GM18519 (cell line): ENCODE measurements around the gene LINGO4.

ENCODE experiments used
- ATAC-seq: cut with Tn5 transposase; IDR thresholded peaks from one replicate; pipeline ENCODE4 v1.9.1; 2021; ENCODE audit warnings: mild to moderate bottlenecking, moderate library complexity; ENCODE audit not compliant: unreplicated experiment, low FRiP score

Gene LINGO4

DNA sequence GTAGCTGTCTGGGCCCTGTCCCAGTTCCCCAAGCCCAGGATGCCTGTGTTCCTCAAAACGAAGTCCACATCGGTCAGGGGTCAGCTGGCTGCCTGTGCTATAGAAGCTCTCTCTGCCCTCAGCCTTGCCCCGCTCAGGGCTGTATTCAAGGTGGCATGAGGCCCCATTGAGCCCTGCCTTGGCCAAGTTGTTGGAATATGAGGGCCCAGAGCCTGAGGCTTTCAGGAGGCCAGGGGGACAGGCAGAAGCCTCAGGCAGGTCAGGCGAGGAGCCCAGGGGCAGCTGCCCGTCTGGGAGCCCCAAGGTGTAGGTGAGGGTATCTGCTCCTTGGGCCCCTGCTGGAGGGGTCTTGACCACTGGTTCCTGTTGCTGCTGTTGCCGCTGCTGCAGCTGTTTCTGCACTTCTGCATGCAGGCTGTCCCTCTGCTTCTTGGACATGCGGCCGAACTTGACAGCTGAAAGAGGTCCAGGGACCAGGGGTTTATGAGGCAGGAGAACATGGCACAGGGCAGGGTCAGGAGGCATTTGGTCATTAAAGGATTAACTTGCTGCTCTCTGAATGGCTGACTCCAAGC is 9.8 kb upstream of the LINGO4 start:
- no peak for ATAC-seq

DNA sequence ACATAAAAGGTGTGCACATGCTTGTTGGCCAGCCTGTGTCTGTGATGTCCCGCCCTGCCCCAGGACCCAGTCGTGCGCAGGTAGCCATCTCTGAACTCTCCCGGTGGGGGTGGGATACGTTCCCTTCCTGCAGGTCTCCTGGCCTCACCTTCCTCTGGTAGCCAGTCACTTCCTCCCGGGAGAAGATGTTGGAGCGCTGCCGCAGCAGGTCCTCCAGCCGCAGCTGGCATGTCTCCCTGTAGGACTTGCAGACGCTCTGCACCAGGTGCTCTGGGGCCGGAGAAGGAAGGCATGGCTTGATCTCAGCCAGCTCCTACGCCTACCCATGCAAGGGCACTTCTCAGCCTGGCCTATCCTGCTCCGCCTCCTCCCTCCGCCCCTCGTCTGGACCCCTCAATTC is 9.2 kb upstream of the LINGO4 start:
- no peak for ATAC-seq

- ATAC-seq, result no peak
Measured at GRCh38 chr1:151813271-151813977, 8.2 kb upstream of the LINGO4 start.

DNA sequence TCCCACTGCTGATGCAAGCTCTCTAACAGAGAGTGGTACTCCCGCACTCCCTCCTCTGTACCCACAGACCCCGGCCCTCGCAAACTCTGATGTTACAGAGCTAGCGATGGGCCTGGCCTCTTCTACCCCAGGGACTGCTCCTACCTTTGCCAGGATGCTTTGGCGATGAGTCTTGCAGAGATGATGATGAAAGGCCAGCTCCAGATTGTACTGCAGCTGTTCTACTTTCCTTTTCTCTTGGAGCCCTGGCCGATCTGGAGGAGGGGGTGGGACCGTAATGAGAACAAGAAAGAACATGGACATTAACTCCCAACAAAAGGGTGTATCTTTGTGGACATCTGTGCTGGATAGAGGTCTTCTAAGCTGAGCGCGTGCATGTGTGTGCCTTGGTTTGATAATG is 6.0 kb upstream of the LINGO4 start:
- no peak for ATAC-seq

DNA sequence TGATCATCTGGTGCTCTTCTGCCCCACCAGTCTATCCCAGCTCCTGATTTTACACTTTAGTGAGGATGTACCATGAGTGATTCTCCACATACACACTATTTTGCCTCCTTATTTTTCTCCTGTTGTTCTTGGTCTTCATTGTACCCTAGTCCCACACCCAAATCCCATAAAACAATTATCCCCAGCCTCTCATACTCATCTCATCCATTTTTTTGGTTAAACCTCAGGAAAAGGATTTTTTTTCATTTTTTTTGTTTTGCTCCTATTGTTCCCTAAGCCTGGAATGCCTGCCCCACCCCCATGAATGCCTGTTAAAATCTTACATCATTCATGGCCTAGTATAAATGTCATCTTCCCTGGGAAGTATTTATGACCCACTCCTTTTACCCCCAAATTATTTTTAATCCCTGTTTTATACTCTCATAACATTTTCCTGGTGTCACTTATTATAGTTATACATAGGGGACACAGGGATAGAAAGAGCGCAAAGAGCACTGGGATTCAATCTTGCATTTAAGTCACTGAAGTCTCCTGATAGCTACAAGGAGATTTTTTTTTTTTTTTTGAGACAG is 4.9 kb upstream of the LINGO4 start:
- no peak for ATAC-seq

DNA sequence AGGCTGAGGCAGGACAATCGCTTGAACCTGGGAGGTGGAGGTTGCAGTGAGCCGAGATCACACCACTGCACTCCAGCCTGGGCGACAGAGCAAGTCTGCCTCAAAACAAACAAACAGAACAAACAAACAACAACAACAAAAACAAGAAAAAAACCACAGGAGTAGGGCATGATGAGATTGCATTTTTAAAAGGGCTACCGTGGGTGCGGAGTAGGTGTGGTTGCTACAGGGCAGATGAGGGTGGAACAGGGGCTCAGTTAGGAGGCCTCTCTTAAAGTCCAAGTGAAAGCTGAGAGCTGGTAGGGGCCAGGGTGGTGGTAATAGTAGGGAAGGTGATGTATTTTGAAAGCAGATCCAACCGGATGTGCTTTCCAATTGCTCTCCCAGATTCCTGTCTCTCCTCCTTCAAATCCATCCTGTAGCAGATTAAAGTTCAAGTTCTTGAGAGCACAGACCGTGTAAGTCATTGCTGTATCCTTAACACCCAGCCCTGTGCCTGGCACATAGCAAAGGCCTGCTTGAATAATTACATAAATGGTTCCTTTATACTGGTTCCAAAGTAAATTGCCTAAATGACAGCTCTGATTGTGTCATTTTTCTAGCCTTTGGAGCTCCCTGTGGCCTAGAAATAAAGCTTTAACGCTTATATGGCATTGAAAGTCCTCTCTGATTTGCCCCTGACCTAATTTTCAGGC is 4.2 kb upstream of the LINGO4 start:
- ATAC-seq, result no peak

GRCh38 chr1:151807766-151808165 is 2.5 kb upstream of the LINGO4 start:
- ATAC-seq, result no peak

DNA sequence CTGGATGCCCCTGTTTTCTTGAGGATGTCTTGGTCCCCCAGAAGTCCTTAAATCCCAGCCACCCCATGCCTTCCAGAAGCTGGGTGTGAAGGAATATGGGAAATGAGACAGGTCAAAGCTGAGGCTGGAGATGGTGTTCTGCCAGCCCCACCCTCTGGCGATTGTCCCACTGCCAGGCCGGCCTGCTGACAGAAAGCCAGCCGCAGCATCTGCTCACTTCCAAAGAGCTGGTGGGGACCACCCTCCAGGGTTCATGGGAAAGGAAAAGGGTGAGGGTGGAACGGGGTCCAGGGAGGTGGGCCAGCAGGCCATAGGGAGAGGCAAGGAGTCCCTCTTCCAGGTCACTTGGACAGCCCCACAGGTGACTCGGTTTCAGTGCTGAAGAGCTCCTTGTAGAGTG is 1.9 kb upstream of the LINGO4 start:
- ATAC-seq, result no peak

GRCh38 chr1:151806170-151806569 is 951 bp upstream of the LINGO4 start:
- ATAC-seq, result no peak

DNA sequence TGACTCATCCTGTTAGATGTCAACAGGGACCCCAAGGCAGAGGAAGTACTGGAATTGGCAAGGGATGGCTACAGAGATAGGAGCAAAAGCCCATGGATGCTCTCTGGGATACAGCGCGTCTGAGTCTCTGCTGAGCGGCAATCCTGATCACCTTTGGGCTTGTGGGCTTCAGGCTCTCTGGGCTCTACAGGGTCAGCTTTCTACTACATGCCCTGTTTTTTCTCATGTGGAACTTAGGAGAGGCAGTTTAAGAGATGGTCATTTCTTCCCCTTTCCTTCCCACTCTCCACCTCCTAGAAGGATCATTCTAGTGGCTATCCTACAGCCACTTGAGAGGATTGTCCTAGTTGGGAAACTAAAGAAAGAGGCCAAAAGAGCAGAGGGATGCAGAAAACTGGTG is 1.3 kb downstream of the LINGO4 start:
- ATAC-seq, result no peak

DNA sequence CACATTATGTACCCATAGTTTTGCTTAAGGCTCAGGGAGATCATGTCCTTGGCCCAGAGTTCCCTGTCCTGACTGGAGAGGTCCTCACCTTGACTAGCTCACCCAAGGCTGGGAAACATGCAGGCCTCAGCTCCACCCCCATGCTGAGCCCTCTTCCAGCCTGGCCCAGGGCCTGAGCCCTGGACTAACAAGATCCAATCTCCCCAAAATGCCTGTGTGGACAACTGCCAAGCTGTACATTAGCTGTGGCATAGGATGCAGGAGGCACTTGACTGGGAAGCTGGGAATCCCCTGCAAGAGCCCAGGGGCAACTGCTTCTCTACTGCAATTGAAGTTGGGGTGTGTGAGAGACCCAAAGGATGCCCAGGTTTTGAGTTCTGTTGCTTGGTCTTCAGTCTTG is 2.1 kb downstream of the LINGO4 start:
- ATAC-seq, result no peak

GRCh38 chr1:151802372-151802771 is 2.8 kb downstream of the LINGO4 start:
- ATAC-seq, result no peak

GRCh38 chr1:151801846-151802245 is 3.4 kb downstream of the LINGO4 start:
- no peak for ATAC-seq

- no peak for ATAC-seq
Measured at GRCh38 chr1:151801310-151801820, 3.9 kb downstream of the LINGO4 start.

DNA sequence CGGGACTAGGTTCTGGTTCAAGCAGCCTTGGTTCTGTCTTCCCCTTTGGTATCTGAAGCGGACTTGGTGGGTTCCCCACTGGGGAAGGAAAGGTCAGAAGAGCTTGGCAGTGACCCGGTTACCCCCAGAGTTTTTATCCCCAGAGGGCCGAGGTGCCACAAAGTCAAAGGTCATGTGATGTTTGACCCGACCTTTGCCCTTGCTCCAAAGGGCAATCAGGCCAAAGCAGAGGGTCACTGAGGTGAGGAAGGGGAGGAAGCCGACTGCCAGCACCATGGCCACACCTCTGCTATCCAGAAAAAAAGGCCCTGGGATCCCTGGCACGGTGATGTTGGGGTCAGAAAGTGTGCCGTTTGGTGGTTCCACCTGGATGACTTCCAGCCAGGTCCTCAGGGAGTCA is 4.4 kb downstream of the LINGO4 start:
- no peak for ATAC-seq

DNA sequence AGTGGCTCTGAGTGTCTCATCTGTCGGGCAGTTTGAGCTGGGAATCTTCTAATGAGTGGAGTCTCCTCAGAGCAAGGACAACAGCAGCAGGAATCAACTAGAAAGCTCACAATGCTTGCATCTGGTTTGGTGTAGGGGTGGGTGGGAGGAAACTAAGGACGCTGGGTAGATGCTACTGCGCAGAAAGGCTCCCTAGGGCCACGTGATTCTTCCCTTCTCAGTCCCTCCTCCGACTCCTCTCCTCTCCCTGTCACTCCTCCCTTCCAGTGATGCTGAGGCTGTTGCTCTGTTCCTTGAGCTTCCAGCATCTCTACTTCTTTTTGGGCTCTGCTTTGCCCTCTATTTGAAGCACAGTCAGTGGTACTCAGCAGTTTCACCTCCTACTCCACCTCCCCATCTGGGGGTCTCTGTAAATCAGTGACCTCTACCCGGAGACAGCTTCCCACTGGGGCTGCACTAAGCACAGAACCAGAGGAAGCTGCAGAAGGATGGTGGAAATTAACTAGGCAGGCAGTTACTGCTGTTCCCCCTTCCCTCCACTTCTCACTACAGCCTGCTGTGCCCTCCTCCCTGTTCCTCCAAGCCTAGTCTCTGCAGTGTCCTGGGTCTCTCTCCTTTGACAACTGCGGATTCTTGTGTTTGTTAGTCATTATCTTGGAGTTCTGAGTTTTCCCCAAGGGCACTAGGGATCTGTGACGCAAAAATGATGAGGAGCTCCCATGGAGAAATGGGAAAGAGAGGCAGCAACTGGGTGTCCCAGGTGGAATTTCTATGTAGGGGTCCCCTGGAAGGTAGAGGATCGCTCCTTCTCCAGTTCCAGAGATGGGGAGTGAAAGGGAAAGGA is 5.8 kb downstream of the LINGO4 start:
- no peak for ATAC-seq

DNA sequence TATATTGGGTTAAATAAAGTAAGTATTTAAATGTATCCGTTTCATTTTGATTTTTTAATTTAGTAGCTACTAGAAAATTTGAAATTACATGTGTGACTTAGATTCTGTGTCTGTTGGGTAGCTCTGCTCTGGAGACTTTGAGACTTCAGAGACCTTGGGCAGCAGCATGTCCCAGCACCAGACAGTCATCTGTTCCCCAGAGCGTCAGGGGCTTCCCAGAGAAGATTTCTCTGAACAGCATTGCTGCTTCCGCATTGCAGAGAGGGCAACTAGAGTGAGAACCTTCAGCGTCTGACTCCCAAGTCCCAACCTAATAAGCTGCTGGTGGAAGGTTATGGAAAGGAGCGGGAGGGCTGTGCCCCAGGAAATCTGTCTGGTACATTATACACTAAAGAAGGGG is 6.6 kb downstream of the LINGO4 start:
- ATAC-seq, result no peak

GRCh38 chr1:151790940-151791651 is 14.1 kb downstream of the LINGO4 start:
- no peak for ATAC-seq

GRCh38 chr1:151790071-151790939 is 14.9 kb downstream of the LINGO4 start, which contains the start of gene TDRKH:
TSS of gene TDRKH (minus strand) at chr1:151790500. CDS start at chr1:151783022, 7,478 bp downstream.
- peak; percentile 90 for ATAC-seq
